ENCODE measurements around the gene AMHR2. TPM values are rescaled to one million over a fixed set of nuclear protein-coding genes. Genes with fewer than 3 reads are reported as not detected.

Gene AMHR2
- polyA plus RNA-seq, 3 donors: not detected

DNA sequence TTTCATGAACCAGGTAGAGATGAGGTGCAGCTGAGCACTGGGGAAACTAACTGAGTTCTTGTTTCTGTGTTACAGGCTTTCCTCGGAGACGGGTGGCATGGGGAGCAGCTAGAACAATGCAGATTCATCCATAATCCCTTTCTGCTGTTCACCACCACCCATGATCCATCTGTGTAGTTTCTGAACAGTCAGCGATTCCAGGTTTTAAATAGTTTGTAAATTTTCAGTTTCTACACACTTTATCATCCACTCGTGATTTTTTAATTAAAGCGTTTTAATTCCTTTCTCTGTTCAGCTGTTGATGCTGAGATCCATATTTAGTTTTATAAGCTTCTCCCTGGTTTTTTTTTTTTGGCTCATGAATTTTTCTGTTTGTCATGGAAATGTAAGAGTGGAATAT is 55.7 kb downstream of the AMHR2 start:
- Histone ChIP-seq H3K4me1 (ENCODE audit: control insufficient read depth in 1 of 2, insufficient read depth in 2 of 2, low read length in 2 of 2) (no peaks in the 10 kb centered on the region), H3K4me3 (replicated peaks in 1 of 3; ENCODE audit: low read depth in 2 of 3, low read length in 3 of 3) (no peak overlapping the region), H3K27me3 (ENCODE audit: control insufficient read depth in 2 of 2, insufficient read depth in 2 of 2, low read length in 2 of 2) (no peaks in the 10 kb centered on the region), H3K9ac (ENCODE audit: insufficient read depth, low read length, poor library complexity, severe bottlenecking) (no peak overlapping the region), H3K4me2 (replicated peaks; ENCODE audit: extremely low read depth, low read length, poor library complexity, severe bottlenecking) (no peak overlapping the region), H4K20me1 (ENCODE audit: insufficient read depth, low read length) (peaks cover 99% of the 10 kb centered on the region), H3K36me3 (replicated peaks in 1 of 2; ENCODE audit: control insufficient read depth in 1 of 2, insufficient read depth in 2 of 2, low read length in 2 of 2) (peaks cover 87 to 100% of the 10 kb centered on the region in 2 donors), H3K79me2 (ENCODE audit: insufficient read depth, low read length) (peaks cover 40% of the 10 kb centered on the region), H2AFZ (ENCODE audit: insufficient read depth, low read depth, low read length, poor library complexity, severe bottlenecking) (no peak overlapping the region), H3K9me3 (replicated peaks in 1 of 2; ENCODE audit: control insufficient read depth in 1 of 2, insufficient read depth in 1 of 2, low read length in 2 of 2) (no peaks in the 10 kb centered on the region), H3K27ac (ENCODE audit: low read depth in 1 of 2, low read length in 2 of 2) (no peak overlapping the region)
- no CpG with 5 or more reads among the region's 5 CpGs for WGBS (ENCODE audit: insufficient coverage)
- TF ChIP-seq CTCF (IDR thresholded peaks at IDR 0.05): no peak
- no peak overlapping the region for H3K4me3 Mint-ChIP-seq
- H3K36me3 Mint-ChIP-seq: peaks cover 66 to 81% of the 10 kb centered on the region in 2 donors
- no peaks in the 10 kb centered on the region for H3K9me3 Mint-ChIP-seq
- H3K27me3 Mint-ChIP-seq (ENCODE audit: low read depth in 3 of 3): no peaks in the 10 kb centered on the region
- H3K27ac Mint-ChIP-seq: no peak overlapping the region
- intact Hi-C loops (cut with micrococcal nuclease): no loop called here
- no peaks in the 10 kb centered on the region for H3K4me1 Mint-ChIP-seq
- DNase-seq: no peak

- H3K4me1 Mint-ChIP-seq: no peaks in the 10 kb centered on the region
- Histone ChIP-seq H2AFZ (ENCODE audit: insufficient read depth, low read depth, low read length, poor library complexity, severe bottlenecking) (no peak overlapping the region), H3K36me3 (replicated peaks in 1 of 2; ENCODE audit: control insufficient read depth in 1 of 2, insufficient read depth in 2 of 2, low read length in 2 of 2) (peaks cover 83 to 100% of the 10 kb centered on the region in 2 donors), H3K27ac (ENCODE audit: low read depth in 1 of 2, low read length in 2 of 2) (no peak overlapping the region), H3K4me2 (replicated peaks; ENCODE audit: extremely low read depth, low read length, poor library complexity, severe bottlenecking) (no peak overlapping the region), H3K9ac (ENCODE audit: insufficient read depth, low read length, poor library complexity, severe bottlenecking) (no peak overlapping the region), H3K27me3 (ENCODE audit: control insufficient read depth in 2 of 2, insufficient read depth in 2 of 2, low read length in 2 of 2) (no peaks in the 10 kb centered on the region), H3K4me3 (replicated peaks in 1 of 3; ENCODE audit: low read depth in 2 of 3, low read length in 3 of 3) (no peak overlapping the region), H3K4me1 (ENCODE audit: control insufficient read depth in 1 of 2, insufficient read depth in 2 of 2, low read length in 2 of 2) (no peaks in the 10 kb centered on the region), H4K20me1 (ENCODE audit: insufficient read depth, low read length) (peaks cover 95% of the 10 kb centered on the region), H3K9me3 (replicated peaks in 1 of 2; ENCODE audit: control insufficient read depth in 1 of 2, insufficient read depth in 1 of 2, low read length in 2 of 2) (no peaks in the 10 kb centered on the region), H3K79me2 (ENCODE audit: insufficient read depth, low read length) (peaks cover 26% of the 10 kb centered on the region)
- intact Hi-C loops (cut with micrococcal nuclease): no loop called here
- no peak overlapping the region for H3K4me3 Mint-ChIP-seq
- H3K36me3 Mint-ChIP-seq: peaks cover 67 to 79% of the 10 kb centered on the region in 2 donors
- H3K27ac Mint-ChIP-seq: peak overlapping the region in 2 of 7 donors; percentile 53 to 54
- TF ChIP-seq CTCF (IDR thresholded peaks at IDR 0.05): no peak
- DNase-seq: no peak
- no CpG with 5 or more reads among the region's 12 CpGs for WGBS (ENCODE audit: insufficient coverage)
- peaks cover 0 to 1% (median 0%) of the 10 kb centered on the region in 7 donors for H3K9me3 Mint-ChIP-seq
- peaks cover 0 to 2% (median 1%) of the 10 kb centered on the region in 3 donors for H3K27me3 Mint-ChIP-seq (ENCODE audit: low read depth in 3 of 3)
Observed at GRCh38 chr12:53480491-53481442, 57.1 kb downstream of the AMHR2 start.

Other genes starting within 250 kb of the AMHR2 start
- gene ZNF740, start 243.1 kb upstream of the AMHR2 start, polyA plus RNA-seq: 10 to 100 TPM in 1 of 3 donors, 1 to 10 TPM in 1, under 1 TPM in 1; 0.74 to 15.4 (median 1.3) TPM
- gene CSAD, start 242.9 kb upstream of the AMHR2 start, polyA plus RNA-seq: 100 to 1,000 TPM in 1 of 3 donors, 1 to 10 TPM in 2; 1.3 to 145 (median 1.4) TPM
- gene ITGB7, start 216.6 kb upstream of the AMHR2 start, polyA plus RNA-seq: 10 to 100 TPM; 24.1 to 33.1 (median 28.4) TPM
- 10 to 100 TPM in 1 of 3 donors, 1 to 10 TPM in 2; 1.8 to 14.6 (median 2.3) TPM for gene RARG, start 191.6 kb upstream of the AMHR2 start, polyA plus RNA-seq
- under 1 TPM in 1 of 3 donors, not detected in 2; 0.79 TPM for gene ESPL1, start 155.6 kb upstream of the AMHR2 start, polyA plus RNA-seq
- 1,000 to 10,000 TPM; 1,474 to 2,196 (median 1,751) TPM for gene PFDN5, start 128.3 kb upstream of the AMHR2 start, polyA plus RNA-seq
- 10 to 100 TPM; 49.3 to 64.3 (median 55.7) TPM for gene MYG1, start 124.2 kb upstream of the AMHR2 start, polyA plus RNA-seq
- 10 to 100 TPM; 25.6 to 62.6 (median 27.2) TPM for gene AAAS, start 102.2 kb upstream of the AMHR2 start, polyA plus RNA-seq
- under 1 TPM in 1 of 3 donors, not detected in 2; 0.04 TPM for gene SP7, start 87.5 kb upstream of the AMHR2 start, polyA plus RNA-seq
- 10 to 100 TPM; 15.1 to 80.7 (median 22.7) TPM for gene SP1, start 43.7 kb upstream of the AMHR2 start, polyA plus RNA-seq
- 100 to 1,000 TPM; 172 to 670 (median 591) TPM for gene PRR13, start 17.9 kb downstream of the AMHR2 start, polyA plus RNA-seq
- 100 to 1,000 TPM in 1 of 3 donors, 10 to 100 TPM in 2; 79.6 to 588 (median 81.9) TPM for gene PCBP2, start 28.2 kb downstream of the AMHR2 start, polyA plus RNA-seq
- 10 to 100 TPM in 1 of 3 donors, 1 to 10 TPM in 2; 1.7 to 31.4 (median 2.0) TPM for gene MAP3K12, start 75.6 kb downstream of the AMHR2 start, polyA plus RNA-seq
- gene TARBP2, start 77.4 kb downstream of the AMHR2 start, polyA plus RNA-seq: 10 to 100 TPM; 16.6 to 39.4 (median 24.4) TPM
- under 1 TPM in 1 of 3 donors, not detected in 2; 0.29 TPM for gene NPFF, start 83.6 kb downstream of the AMHR2 start, polyA plus RNA-seq
- 10 to 100 TPM; 21.7 to 27.9 (median 24.4) TPM for gene ATF7, start 202.5 kb downstream of the AMHR2 start, polyA plus RNA-seq

Measured in CD14-positive monocyte (primary cell).